Stimulated activated naive CD8-positive, alpha-beta T cell treated with anti-CD3 and anti-CD28 coated beads, Interleukin-15, Interleukin-2, amounts not matched to agents 100 ng/mL and 50 ng/mL, for 24 hours (primary cell): ENCODE data around the gene TUBGCP6.
"Not testable (repeated sequence)": the region's sequence is repeated elsewhere in the genome, so short reads cannot be mapped to it uniquely, and the experiment has no call there.

Experiments
- H3K27ac Mint-ChIP-seq: one replicate; pipeline ENCODE4 v1.8.0; 2021; ENCODE audit warnings: mild to moderate bottlenecking, mixed read lengths
- H3K27me3 Mint-ChIP-seq: one replicate; pipeline ENCODE4 v1.8.0; 2021; ENCODE audit warnings: mixed read lengths
- H3K36me3 Mint-ChIP-seq: one replicate; pipeline ENCODE4 v1.8.0; 2021; ENCODE audit warnings: low read depth, mixed read lengths
- H3K4me1 Mint-ChIP-seq: one replicate; pipeline ENCODE4 v1.8.0; 2021; ENCODE audit warnings: low read depth, mixed read lengths
- H3K4me3 Mint-ChIP-seq: one replicate; pipeline ENCODE4 v1.8.0; 2021; ENCODE audit warnings: mild to moderate bottlenecking, mixed read lengths
- H3K9me3 Mint-ChIP-seq: one replicate; pipeline ENCODE4 v1.8.0; 2021; ENCODE audit warnings: mixed read lengths

TUBGCP6 gene

DNA sequence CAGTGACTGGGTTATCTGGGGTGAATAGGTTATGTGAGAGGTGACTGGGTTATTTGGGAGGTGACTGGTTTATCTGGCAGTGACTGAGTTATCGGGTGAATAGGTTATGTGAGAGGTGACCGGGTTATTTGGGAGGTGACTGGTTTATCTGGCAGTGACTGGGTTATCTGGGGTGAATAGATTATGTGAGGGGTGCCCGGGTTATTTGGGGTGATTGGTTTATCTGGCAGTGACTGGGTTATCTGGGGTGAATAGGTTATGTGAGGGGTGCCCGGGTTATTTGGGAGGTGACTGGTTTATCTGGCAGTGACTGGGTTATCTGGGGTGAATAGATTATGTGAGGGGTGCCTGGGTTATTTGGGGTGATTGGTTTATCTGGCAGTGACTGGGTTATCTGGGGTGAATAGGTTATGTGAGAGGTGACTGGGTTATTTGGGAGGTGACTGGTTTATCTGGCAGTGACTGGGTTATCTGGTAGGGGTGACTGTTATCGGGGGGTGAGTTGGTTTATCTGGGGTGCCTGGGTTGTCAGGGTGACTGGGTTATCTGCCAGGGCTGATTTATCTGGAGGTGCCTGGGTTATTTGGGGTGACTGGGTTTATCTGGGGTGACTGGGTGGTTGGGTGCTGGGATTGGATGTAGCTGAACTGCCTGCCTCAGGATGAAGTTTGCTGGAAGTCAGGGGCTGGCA, 76.2 kb downstream of the TUBGCP6 start:
- H3K27me3 Mint-ChIP-seq: peaks cover 29% of the 10 kb centered on the region
- H3K4me1 Mint-ChIP-seq, H3K36me3 Mint-ChIP-seq, H3K9me3 Mint-ChIP-seq: not testable (repeated sequence)
- H3K4me3 Mint-ChIP-seq: peak overlapping the region; percentile 26
- peak overlapping the region; percentile 38 for H3K27ac Mint-ChIP-seq

- peaks cover 9% of the 10 kb centered on the region for H3K4me1 Mint-ChIP-seq
- H3K27me3 Mint-ChIP-seq: peaks cover 29% of the 10 kb centered on the region
- H3K27ac Mint-ChIP-seq: no peak overlapping the region
- H3K36me3 Mint-ChIP-seq: no peaks in the 10 kb centered on the region
- H3K4me3 Mint-ChIP-seq: no peak overlapping the region
- H3K9me3 Mint-ChIP-seq: no peaks in the 10 kb centered on the region
These were observed 76.9 kb downstream of the TUBGCP6 start for GRCh38 chr22:50167689-50168489.
